ENCODE measurements around the gene FKBP5. TPM values are rescaled to one million over a fixed set of nuclear protein-coding genes. Genes with fewer than 3 reads are reported as not detected.

Gene FKBP5
- total RNA-seq, 2 experiments from 2014 or later: 42.5 to 79.1 TPM

GRCh38 chr6:35640017-35640664 is 48.6 kb downstream of the FKBP5 start:
- no TSS peak for BruUV-seq (replicated peaks)
- Histone ChIP-seq H3K79me2 (ENCODE audit: insufficient read depth, low read depth, low read length) (peaks cover 24% of the 10 kb centered on the region; the same call in 1 of the 2 replicates), H3K4me2 (ENCODE audit: low read length) (no peak overlapping the region), H4K20me1 (ENCODE audit: insufficient read depth, low read length) (peaks cover 8% of the 10 kb centered on the region; the same call in 1 of the 2 replicates), H3K4me3 (ENCODE audit: low read depth, low read length, poor library complexity, severe bottlenecking) (no peak overlapping the region), H3K4me1 (ENCODE audit: insufficient read depth, low read length, poor library complexity, severe bottlenecking) (peaks cover 3% of the 10 kb centered on the region), H3K36me3 (ENCODE audit: insufficient read depth, low read length) (peaks cover 94% of the 10 kb centered on the region), H3K9me2 (ENCODE audit: insufficient read depth, low read length) (no peaks in the 10 kb centered on the region), H3K9me3 (ENCODE audit: low read length) (no peaks in the 10 kb centered on the region), H2AFZ (ENCODE audit: low read length) (no peak overlapping the region), H3K27ac (ENCODE audit: low read depth, low read length, poor library complexity, severe bottlenecking) (no peak overlapping the region)
- TF ChIP-seq CTCF (conservative IDR thresholded peaks at IDR 0.05; ENCODE audit: low read length) (no peak), EZH2phosphoT487 (IDR thresholded peaks at IDR 0.05; ENCODE audit: borderline replicate concordance, low read depth, low read length) (no peak)
- intact Hi-C loops (cut with micrococcal nuclease; ENCODE audit: unreplicated experiment): no loop called here
- ChIA-PET CTCF (ENCODE audit: unreplicated experiment) (no interaction called here), POLR2A (no interaction called here)
- DNase-seq (ENCODE audit: low spot score): no peak

GRCh38 chr6:35638679-35639078 is 50.0 kb downstream of the FKBP5 start:
- Histone ChIP-seq H2AFZ (ENCODE audit: low read length) (no peak overlapping the region), H3K36me3 (ENCODE audit: insufficient read depth, low read length) (peaks cover 94% of the 10 kb centered on the region), H3K9me3 (ENCODE audit: low read length) (no peaks in the 10 kb centered on the region), H3K4me2 (ENCODE audit: low read length) (no peak overlapping the region), H3K27ac (ENCODE audit: low read depth, low read length, poor library complexity, severe bottlenecking) (no peak overlapping the region), H3K4me3 (ENCODE audit: low read depth, low read length, poor library complexity, severe bottlenecking) (no peak overlapping the region), H4K20me1 (ENCODE audit: insufficient read depth, low read length) (no peaks in the 10 kb centered on the region), H3K4me1 (ENCODE audit: insufficient read depth, low read length, poor library complexity, severe bottlenecking) (peaks cover 3% of the 10 kb centered on the region), H3K79me2 (ENCODE audit: insufficient read depth, low read depth, low read length) (peaks cover 10% of the 10 kb centered on the region; the same call in 1 of the 2 replicates), H3K9me2 (ENCODE audit: insufficient read depth, low read length) (no peaks in the 10 kb centered on the region)
- no peak for DNase-seq (ENCODE audit: low spot score)
- no peak for TF ChIP-seq CTCF (conservative IDR thresholded peaks at IDR 0.05; ENCODE audit: low read length)
- TF ChIP-seq EZH2phosphoT487 (IDR thresholded peaks at IDR 0.05; ENCODE audit: borderline replicate concordance, low read depth, low read length): no peak
- POLR2A ChIA-PET: interaction anchor here (0.6 kb wide), 2 partner anchors 35 to 166 kb away, joined by 3 to 6 read pairs; no protein-coding TSS in a partner anchor
- intact Hi-C loops (cut with micrococcal nuclease; ENCODE audit: unreplicated experiment): no loop called here
- CTCF ChIA-PET (ENCODE audit: unreplicated experiment): interaction anchor here (0.6 kb wide), 1 partner anchor 31 kb away, joined by 3 read pairs; no protein-coding TSS in a partner anchor
- no TSS peak for BruUV-seq (replicated peaks)

GRCh38 chr6:35637911-35638310 is 50.8 kb downstream of the FKBP5 start:
- no peak overlapping the region for H3K27ac ChIP-seq (ENCODE audit: low read depth, low read length, poor library complexity, severe bottlenecking)
- no peak overlapping the region for H3K4me2 ChIP-seq (ENCODE audit: low read length)
- peaks cover 5% of the 10 kb centered on the region; the same call in 1 of the 2 replicates for H3K79me2 ChIP-seq (ENCODE audit: insufficient read depth, low read depth, low read length)
- no peaks in the 10 kb centered on the region for H4K20me1 ChIP-seq (ENCODE audit: insufficient read depth, low read length)
- ChIA-PET CTCF (ENCODE audit: unreplicated experiment) (no interaction called here), POLR2A (interaction anchor here (0.6 to 0.8 kb wide), 7 partner anchors 17 to 93 kb away, joined by 3 to 7 read pairs (median 4); no protein-coding TSS in a partner anchor)
- no TSS peak for BruUV-seq (replicated peaks)
- DNase-seq (ENCODE audit: low spot score): no peak
- intact Hi-C loops (cut with micrococcal nuclease; ENCODE audit: unreplicated experiment): no loop called here
- peaks cover 3% of the 10 kb centered on the region for H3K4me1 ChIP-seq (ENCODE audit: insufficient read depth, low read length, poor library complexity, severe bottlenecking)
- H2AFZ ChIP-seq (ENCODE audit: low read length): no peak overlapping the region
- H3K36me3 ChIP-seq (ENCODE audit: insufficient read depth, low read length): peaks cover 94% of the 10 kb centered on the region
- H3K9me2 ChIP-seq (ENCODE audit: insufficient read depth, low read length): no peaks in the 10 kb centered on the region
- no peaks in the 10 kb centered on the region for H3K9me3 ChIP-seq (ENCODE audit: low read length)
- no peak overlapping the region for H3K4me3 ChIP-seq (ENCODE audit: low read depth, low read length, poor library complexity, severe bottlenecking)
- TF ChIP-seq CTCF (conservative IDR thresholded peaks at IDR 0.05; ENCODE audit: low read length): no peak
- TF ChIP-seq EZH2phosphoT487 (IDR thresholded peaks at IDR 0.05; ENCODE audit: borderline replicate concordance, low read depth, low read length): no peak
